ENCODE results near the gene NRG3.

DNA sequence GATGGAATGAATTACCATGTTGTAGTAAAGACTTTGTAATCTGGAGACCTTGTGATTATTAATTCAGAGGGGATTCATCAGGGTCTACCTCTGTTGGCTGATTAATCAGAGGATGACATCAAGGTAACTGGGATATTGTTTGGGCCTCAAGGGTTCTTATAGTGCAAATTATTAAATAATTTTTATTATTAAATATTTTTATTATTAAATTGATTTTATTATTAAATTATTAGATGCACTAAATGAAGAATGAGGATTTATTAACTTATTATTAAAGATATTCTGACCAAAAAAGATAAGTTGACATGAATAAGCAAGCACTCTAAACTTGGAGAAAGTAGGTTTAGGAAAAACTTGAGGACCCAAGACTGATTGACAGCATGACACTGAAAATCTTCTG, 661.7 kb downstream of the NRG3 start:
- TF ChIP-seq, protein P1, sequence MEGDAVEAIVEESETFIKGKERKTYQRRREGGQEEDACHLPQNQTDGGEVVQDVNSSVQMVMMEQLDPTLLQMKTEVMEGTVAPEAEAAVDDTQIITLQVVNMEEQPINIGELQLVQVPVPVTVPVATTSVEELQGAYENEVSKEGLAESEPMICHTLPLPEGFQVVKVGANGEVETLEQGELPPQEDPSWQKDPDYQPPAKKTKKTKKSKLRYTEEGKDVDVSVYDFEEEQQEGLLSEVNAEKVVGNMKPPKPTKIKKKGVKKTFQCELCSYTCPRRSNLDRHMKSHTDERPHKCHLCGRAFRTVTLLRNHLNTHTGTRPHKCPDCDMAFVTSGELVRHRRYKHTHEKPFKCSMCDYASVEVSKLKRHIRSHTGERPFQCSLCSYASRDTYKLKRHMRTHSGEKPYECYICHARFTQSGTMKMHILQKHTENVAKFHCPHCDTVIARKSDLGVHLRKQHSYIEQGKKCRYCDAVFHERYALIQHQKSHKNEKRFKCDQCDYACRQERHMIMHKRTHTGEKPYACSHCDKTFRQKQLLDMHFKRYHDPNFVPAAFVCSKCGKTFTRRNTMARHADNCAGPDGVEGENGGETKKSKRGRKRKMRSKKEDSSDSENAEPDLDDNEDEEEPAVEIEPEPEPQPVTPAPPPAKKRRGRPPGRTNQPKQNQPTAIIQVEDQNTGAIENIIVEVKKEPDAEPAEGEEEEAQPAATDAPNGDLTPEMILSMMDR (IDR thresholded peaks at IDR 0.05) = no peak
- TF ChIP-seq POLR2A (IDR thresholded peaks at IDR 0.05) = no peak

Measured in ovary (tissue), 3 donors.